Fibroblast of mammary gland (primary cell): ENCODE results near the gene CLPSL2.

ENCODE experiments used
- DNase-seq: peaks from one replicate; pipeline ENCODE4 v3.0.0-alpha.2; 2010; ENCODE audit warnings: low read depth
- H3K4me3 ChIP-seq: 2 replicates; pipeline ENCODE4 v1.5.1; 2011; ENCODE audit warnings: low read depth, mild to moderate bottlenecking, low read length, moderate library complexity; ENCODE audit not compliant: control insufficient read depth
- CTCF ChIP-seq: conservative IDR thresholded peaks from 2 replicates; pipeline ENCODE4 v1.5.1; 2011; ENCODE audit warnings: low read depth, low read length, inconsistent platforms; ENCODE audit not compliant: control insufficient read depth, insufficient read depth

Gene CLPSL2

DNA sequence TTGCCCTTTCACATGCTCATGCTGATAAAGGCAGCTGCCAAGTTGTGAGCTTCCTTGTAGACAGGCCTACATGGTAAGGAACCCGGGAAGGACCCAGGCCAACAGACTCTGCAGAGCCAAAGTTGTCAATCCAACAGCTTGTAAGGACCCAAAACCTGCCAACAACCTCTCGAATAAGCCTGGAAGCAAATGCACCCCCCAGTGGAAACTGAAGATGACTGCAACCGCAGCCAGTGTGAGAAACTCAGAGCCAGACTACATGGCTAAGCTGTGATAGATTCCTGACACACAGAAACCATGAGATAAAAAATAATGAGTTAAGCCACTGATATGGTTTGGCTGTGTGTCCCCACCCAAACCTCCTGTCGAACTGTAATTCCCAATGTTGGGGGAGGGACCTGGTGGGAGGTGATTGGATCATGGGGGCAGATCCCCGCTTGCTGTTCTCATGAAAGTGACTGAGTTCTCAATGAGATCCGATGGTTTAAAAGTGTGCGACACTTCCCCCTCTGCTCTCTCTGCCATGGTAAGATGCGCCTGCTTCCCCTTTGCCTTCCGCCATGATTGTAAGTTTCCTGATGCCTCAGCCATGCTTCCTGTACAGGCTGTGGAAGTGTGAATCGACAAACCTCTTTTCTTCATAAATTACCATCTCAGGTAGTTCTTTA lies 18.8 kb upstream of the CLPSL2 start:
- peak; percentile 64 for DNase-seq

DNA sequence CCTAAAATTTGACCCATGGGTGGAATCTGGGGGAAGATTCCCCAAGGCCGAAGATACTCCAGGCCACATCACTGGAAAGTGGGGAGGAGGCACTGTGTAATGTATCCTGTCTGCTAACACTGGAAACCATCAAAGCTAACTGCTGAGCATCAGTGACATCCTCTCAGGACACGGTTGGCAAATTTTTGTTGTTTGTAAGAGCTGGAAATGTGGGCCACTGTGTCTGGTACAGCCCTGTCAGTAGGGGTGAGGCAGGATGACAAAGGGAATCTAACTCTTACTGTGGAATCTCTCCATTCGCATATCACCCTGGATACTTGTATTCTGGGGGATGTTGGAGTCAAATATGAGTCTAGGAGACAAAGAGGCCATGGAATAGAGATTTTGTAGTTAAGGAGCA lies 17.0 kb upstream of the CLPSL2 start:
- TF ChIP-seq CTCF: no peak
- no peak for DNase-seq
- no peak overlapping the region for H3K4me3 ChIP-seq

More for the DNA sequence above, 18.8 kb upstream of the CLPSL2 start:
- H3K4me3 ChIP-seq: no peak overlapping the region
- peak; percentile 67 for TF ChIP-seq CTCF

DNA sequence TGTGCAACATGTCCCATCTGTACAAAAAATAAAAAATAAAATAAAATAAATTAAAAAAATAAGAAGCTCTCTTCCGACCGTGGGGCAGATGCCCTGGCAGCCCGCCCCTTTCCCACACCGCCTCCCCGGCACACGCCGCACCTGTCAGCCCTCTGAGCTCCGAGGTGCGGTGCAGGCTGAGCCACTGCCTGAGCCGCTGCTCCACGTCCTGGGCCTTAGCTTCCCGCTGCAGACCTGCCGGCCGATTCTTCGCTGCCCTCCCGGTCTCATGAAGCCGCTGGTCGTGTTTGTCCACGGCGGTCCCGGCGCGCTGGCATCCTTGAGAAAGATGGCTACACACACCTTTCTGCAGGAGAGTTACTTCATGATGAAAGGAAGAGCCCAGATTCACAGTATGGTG lies 10.7 kb upstream of the CLPSL2 start:
- no peak for TF ChIP-seq CTCF
- no peak overlapping the region for H3K4me3 ChIP-seq
- no peak for DNase-seq

DNA sequence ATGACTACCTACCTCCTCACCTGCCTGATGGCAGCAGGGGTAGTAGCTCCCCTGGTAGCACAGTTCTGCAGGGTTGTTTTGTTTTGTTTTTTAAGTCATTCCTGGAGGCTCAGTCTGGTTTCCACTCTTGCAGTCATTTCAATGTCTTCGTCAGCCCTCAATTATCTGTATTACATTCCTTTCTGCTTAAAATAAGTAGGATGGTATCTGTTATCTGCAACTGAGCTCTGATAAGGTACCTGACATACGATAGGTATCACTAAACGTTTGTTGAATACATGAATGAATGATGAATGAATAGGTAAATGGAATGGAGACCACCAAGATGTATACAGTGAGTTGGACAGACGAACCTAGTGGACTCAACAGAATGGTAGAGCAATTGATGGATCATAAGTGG lies 7.2 kb upstream of the CLPSL2 start:
- no peak for TF ChIP-seq CTCF
- no peak for DNase-seq
- H3K4me3 ChIP-seq: no peak overlapping the region

- DNase-seq: no peak
- H3K4me3 ChIP-seq: no peak overlapping the region
- TF ChIP-seq CTCF: no peak
Observed at GRCh38 chr6:35771343-35771627, 5.1 kb upstream of the CLPSL2 start.

DNA sequence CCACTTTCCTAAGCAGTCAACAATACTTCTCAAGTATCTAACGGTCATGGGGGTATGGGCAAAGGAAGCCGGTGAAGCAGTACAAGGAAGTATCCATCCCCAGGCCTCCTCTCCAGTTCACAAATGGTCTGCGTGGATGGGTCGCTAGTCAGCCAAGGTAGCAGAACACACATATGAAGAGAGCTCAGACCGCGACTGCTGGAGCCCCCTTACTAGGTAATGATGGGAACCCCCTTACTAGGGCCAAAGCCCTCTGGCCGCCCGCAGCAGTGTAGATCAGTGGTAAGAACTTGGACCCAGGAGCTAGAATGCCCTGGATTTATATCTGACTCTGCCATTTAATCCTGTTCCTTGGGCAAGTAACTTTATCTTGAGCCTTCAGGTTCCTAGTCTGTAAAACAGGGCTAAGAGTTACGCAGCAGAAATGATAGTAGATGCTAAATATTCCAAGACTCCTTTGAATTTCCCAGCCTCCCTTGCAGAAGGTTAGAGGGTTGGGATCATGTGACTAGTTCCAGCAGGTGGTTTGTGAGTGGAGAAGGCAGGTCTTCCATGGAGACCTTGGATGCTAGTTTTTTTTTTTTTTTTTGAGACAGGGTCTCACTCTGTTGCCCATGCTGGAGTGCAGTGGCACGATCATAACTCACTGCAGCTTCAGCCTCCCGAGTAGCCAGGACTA lies 2.1 kb upstream of the CLPSL2 start:
- TF ChIP-seq CTCF: no peak
- no peak for DNase-seq
- no peak overlapping the region for H3K4me3 ChIP-seq

GRCh38 chr6:35775031-35775430 lies 1.4 kb upstream of the CLPSL2 start:
- no peak for DNase-seq
- no peak for TF ChIP-seq CTCF
- H3K4me3 ChIP-seq: no peak overlapping the region
